Lower lobe of right lung (tissue), 2 donors: ENCODE data around the gene ACOT4. TPM values are rescaled to one million over a fixed set of nuclear protein-coding genes. Genes with fewer than 3 reads are reported as not detected.

Source experiments
- ATAC-seq, 2 donors: fragments of 200-7000 bp; cut with Tn5 transposase; one replicate each; pipeline ENCODE4 v1.9.1; 2020 to 2022; ENCODE audit warnings: mild to moderate bottlenecking in 2 of 2, moderate library complexity in 2 of 2
- DNase-seq: peaks from one replicate; pipeline ENCODE4 v3.0.0-alpha.2; 2020
- H3K27ac ChIP-seq: fragments of 200-600 bp; one replicate; pipeline ENCODE4 v1.8.0; 2022
- H3K27me3 ChIP-seq: fragments of 200-600 bp; one replicate; pipeline ENCODE4 v1.8.0; 2022; ENCODE audit warnings: low read depth
- H3K36me3 ChIP-seq: fragments of 200-600 bp; one replicate; pipeline ENCODE4 v1.8.0; 2022; ENCODE audit warnings: mild to moderate bottlenecking
- H3K4me1 ChIP-seq: fragments of 200-600 bp; one replicate; pipeline ENCODE4 v1.8.0; 2022
- H3K4me3 ChIP-seq: fragments of 200-600 bp; one replicate; pipeline ENCODE4 v1.8.0; 2022; ENCODE audit warnings: mild to moderate bottlenecking
- H3K9me3 ChIP-seq: fragments of 200-600 bp; one replicate; pipeline ENCODE4 v1.8.0; 2022
- CTCF ChIP-seq: fragments of 200-600 bp; IDR thresholded peaks from one replicate; pipeline ENCODE4 v1.8.0; 2022; ENCODE audit warnings: antibody characterized with exemption, mild to moderate bottlenecking
- intact Hi-C: fragments of 100-400 bp; cut with DNase I; formaldehyde crosslinking; loops from one replicate; pipeline ENCODE4 v1.11.0; 2022
- total RNA-seq: library from RNA; stranded (reverse); fragmentation: NEBNext Ultra II Directional; extraction: Animal tissue kit (Norgen Biotek cat#: 25700); gene quantifications from one replicate; pipeline ENCODE4 v1.2.1, GENCODE V29; 2021
- donor health status: DM: no; HTN: yes; CAD: no; lungs with severe emphysema.

ACOT4 gene
- total RNA-seq, 1 donor from 2014 or later = 5.0 TPM

DNA sequence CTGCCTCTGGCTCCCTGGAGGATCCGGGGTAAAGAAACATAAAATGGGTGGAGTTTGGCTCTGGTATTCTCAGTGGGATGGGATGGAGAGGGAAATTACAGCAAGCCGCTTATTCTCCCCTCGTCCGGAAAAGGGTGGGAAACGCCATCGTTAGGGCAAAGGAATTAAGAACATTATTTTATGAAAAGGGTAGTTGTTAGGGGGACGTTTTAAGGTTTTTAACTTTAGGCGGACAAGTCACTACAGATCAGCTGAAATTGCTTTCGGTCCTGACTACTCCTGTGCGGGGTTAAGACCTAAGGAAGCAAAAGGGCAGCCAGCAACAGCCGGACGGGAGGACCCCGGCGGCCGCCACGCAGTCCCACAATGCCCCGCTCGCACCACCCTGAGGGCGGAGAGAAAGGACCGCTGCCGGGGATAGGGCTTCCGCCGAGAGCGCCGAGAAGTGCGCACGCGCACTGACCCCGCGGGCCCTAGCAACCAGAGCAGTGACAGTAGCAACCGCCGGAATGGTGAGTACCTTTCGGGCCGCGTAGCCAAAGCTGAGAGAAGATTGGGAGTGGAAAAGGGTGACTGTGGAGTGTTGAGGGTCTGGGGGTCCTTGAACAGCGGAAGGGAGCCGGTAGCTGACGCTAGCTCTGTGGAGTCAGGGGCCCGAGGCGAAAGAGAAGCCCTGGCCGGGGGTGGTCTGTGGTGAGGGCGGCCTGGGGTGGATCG, 53.0 kb downstream of the ACOT4 start, which contains the start of gene DNAL1:
Gene DNAL1 (plus strand): TSS at position 456 of the 717 bp plus-strand sequence. CDS start 54 bp downstream, at position 510.
- H3K27me3 ChIP-seq = no peaks in the 10 kb centered on the region
- DNase-seq = peak; percentile 96
- peak within 1 kb of the TSS; percentile 90 for H3K4me3 ChIP-seq
- H3K36me3 ChIP-seq = no peaks in the 10 kb centered on the region
- no peaks in the 10 kb centered on the region for H3K9me3 ChIP-seq
- TF ChIP-seq CTCF = no peak
- peak; percentile 99 to 100 for ATAC-seq
- H3K4me1 ChIP-seq = peaks cover 15% of the 10 kb centered on the region
- intact Hi-C loops = no loop called here
- H3K27ac ChIP-seq = peak within 1 kb of the TSS; percentile 85

GRCh38 chr14:73645248-73645610, 53.6 kb downstream of the ACOT4 start:
- peak overlapping the region; percentile 85 for H3K27ac ChIP-seq
- no peaks in the 10 kb centered on the region for H3K36me3 ChIP-seq
- ATAC-seq = no peak
- intact Hi-C loops = no loop called here
- no peaks in the 10 kb centered on the region for H3K9me3 ChIP-seq
- peak overlapping the region; percentile 90 for H3K4me3 ChIP-seq
- peaks cover 15% of the 10 kb centered on the region for H3K4me1 ChIP-seq
- no peak for TF ChIP-seq CTCF
- no peak for DNase-seq
- H3K27me3 ChIP-seq = no peaks in the 10 kb centered on the region

Other genes starting within 250 kb of the ACOT4 start
- gene NUMB, start 133.3 kb upstream of the ACOT4 start, total RNA-seq = 126 TPM
- 12.9 TPM for gene RIOX1, start 100.9 kb upstream of the ACOT4 start, total RNA-seq
- gene ACOT1, start 54.7 kb upstream of the ACOT4 start, total RNA-seq = 21.7 TPM
- 1.4 TPM for gene HEATR4, start 32.9 kb upstream of the ACOT4 start, total RNA-seq
- gene ACOT2, start 22.7 kb upstream of the ACOT4 start, total RNA-seq = 52.9 TPM
- not detected for gene ACOT6, start 20.6 kb downstream of the ACOT4 start, total RNA-seq
- 14.7 TPM for gene DNAL1, start 53.1 kb downstream of the ACOT4 start, total RNA-seq
- gene PNMA1, start 122.5 kb downstream of the ACOT4 start, total RNA-seq = 24.4 TPM